GM21717 (cell line): ENCODE data around the gene MAP3K10.
"Not testable (repeated sequence)": the region's sequence is repeated elsewhere in the genome, so short reads cannot be mapped to it uniquely, and the experiment has no call there.

ENCODE experiments used
- ATAC-seq: cut with Tn5 transposase; IDR thresholded peaks from one replicate; pipeline ENCODE4 v1.9.1; 2021; ENCODE audit warnings: mild to moderate bottlenecking, moderate library complexity; ENCODE audit not compliant: unreplicated experiment

Gene MAP3K10

GRCh38 chr19:40171293-40171692, 19.9 kb upstream of the MAP3K10 start:
- ATAC-seq: not testable (repeated sequence)

DNA sequence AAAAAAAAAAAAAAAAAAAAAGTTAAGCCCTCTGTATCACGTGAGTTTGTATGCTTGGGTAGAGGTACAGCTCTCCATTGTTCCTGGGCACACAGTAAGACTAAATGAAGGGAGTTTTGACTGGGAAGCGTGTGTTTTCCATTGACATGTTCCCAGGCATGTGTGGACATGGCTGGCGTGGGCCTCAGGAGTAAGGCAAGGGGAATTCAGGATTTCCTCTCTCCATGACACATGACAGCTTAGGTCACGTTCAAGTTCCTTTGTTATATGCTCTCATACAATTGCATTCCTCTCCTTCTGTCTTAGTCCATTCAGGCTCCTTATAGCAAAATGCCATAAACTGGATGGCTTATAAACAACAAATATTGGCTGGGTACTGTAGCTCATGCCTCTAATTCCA, 17.1 kb upstream of the MAP3K10 start:
- ATAC-seq: no peak

DNA sequence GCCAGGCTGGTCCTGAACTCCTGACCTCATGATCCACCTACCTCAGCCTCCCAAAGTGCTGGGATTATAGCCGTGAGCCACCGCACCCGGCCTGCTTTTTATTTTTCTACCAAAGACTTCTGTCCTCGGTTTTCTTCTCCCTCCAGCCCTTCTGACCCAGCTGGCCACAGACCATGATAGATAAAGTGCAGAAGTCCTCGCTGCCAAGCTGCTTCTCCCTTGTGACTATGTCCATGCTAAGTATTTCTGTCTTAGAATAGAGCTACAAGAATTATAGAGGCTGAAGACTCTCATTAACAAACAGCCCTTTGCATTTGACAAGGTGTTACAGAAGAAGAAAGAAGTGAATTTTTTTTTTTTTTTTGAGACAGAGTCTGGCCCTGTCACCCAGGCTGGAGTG, 15.4 kb upstream of the MAP3K10 start:
- ATAC-seq: no peak

DNA sequence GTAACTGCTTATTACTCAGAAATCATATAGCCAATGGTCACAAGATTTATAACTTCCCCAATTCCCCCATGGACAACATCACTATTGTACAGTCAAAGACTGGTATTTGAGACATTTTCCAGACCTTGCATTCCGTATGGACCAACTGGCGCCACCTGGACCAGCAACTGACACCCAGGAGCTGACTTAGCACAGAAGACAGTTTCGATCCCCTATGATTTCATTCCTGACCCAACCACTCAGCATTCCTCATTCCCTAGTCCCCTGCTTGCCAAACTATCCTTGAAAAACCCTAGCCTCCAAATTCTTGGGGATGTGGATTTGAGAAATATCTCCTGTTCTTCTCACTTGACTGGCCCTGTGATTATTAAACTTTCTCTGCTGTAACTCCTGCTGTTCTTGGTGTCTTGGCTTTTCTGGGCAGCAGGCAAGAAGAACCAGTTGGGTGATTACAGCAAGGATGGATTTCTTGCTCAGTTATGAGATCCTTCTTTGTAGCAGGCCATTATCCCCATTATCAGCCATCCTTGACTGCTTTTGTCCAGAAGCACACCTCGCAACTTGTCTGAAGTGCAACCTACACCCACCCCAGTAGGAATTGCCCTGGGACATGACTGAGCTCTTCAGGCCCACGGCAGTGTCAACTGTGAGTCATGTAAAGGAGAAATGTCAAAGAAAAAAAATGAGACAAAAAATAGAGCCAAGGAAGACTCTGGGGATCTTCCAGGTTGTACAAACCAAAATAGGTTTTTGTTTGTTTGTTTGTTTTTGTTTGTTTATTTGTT, 13.7 kb upstream of the MAP3K10 start:
- ATAC-seq: no peak

- no peak for ATAC-seq
Observed at GRCh38 chr19:40178756-40179155, 12.5 kb upstream of the MAP3K10 start.

- no peak for ATAC-seq
Observed at GRCh38 chr19:40184273-40184672, 7.0 kb upstream of the MAP3K10 start.

- peak; percentile 7 for ATAC-seq
Observed at GRCh38 chr19:40191836-40192646, 815 bp downstream of the MAP3K10 start.

DNA sequence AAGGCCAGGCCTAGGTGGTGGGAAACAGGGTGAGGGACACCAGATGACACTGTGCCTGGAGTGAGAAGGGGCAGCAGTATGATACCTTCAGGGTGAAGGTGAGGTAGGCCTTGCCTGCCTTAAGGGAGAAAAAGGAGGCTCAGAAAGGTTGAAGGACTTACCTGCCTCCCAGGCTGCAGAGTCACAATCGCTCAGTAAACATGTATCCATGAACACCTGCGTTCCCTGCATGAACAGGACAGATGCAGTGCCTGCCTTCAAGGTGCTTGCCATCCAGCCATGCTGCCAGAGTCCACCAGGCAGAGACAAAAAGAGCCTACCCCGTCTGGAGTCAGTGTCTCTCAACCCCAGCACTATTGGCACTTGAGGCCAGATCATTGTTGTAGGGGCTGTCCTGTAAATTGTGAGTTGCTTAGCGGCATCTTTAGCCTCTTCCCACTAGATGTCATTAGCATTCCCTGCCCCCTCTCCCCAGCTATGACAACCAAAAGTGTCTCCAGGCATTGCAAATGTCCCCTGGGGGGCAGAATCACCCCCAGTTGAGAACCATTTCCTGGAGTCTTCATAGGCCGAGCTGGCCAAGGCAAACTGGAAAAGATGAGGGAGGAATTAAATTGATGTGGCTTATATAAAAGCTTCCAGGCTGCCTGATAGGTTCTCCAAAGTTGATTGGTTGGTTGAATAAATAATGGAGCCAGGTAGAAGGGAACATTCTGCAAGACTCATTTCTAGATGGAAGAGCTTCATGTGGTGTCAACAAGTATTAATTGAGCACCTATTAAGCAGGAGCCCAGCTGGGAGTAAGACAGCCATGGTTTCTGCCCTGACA, 1.7 kb downstream of the MAP3K10 start:
- ATAC-seq: no peak

GRCh38 chr19:40193587-40193849, 2.3 kb downstream of the MAP3K10 start:
- no peak for ATAC-seq

DNA sequence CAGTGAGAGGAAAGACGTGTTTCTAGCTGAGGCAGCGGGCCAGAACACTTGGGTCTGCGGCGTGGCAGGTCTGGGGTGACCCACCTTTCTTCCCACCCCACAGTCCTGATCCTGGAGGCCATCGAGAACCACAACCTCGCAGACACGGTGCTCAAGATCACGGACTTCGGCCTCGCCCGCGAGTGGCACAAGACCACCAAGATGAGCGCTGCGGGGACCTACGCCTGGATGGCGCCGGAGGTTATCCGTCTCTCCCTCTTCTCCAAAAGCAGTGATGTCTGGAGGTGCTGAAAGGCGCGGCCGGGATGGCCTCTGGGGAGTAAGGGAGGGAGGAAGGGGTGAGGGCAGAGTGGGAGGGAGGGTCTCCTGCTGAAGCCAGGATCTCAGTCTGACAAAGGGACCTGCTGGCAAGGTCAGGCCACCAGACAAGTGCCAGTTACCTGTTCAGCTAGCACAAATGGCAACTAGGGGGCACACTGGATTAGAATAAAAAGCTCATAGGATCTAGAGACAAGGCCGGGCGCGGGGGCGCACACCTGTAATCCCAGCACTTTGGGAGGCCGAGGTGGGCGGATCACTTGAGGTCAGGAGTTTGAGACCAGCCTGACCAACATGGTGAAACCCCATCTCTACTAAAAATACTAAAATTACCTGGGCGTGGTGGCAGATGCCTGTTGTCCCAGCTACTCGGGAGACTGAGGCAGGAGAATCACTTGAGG, 7.2 kb downstream of the MAP3K10 start:
- no peak for ATAC-seq

GRCh38 chr19:40200341-40201099, 9.3 kb downstream of the MAP3K10 start:
- ATAC-seq: no peak

DNA sequence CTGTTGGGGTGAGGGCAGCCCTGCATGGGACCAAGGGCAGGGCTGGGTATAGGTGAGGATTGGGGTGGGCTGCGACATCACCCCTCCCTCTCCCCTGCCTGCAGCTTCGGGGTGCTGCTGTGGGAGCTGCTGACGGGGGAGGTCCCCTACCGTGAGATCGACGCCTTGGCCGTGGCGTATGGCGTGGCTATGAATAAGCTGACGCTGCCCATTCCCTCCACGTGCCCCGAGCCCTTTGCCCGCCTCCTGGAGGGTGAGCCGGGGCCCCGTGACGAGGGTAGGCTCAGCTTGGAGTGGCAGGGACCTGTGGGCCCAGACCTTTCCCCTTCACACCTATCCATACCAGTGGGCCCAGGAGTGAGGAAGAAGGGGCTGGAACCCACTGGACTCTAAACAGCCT, 13.2 kb downstream of the MAP3K10 start:
- ATAC-seq: no peak

DNA sequence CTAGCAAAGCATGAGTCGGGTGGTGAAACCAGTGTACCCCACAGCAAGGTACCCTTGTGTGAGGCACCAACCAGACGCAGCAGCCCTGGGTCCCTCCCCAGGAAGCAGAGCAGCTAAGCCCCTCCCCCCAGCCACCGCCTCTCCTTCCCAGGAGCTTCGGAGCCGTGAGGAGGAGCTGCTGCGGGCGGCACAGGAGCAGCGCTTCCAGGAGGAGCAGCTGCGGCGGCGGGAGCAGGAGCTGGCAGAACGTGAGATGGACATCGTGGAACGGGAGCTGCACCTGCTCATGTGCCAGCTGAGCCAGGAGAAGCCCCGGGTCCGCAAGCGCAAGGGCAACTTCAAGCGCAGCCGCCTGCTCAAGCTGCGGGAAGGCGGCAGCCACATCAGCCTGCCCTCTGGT, 14.5 kb downstream of the MAP3K10 start:
- no peak for ATAC-seq

GRCh38 chr19:40208602-40209001, 17.4 kb downstream of the MAP3K10 start:
- ATAC-seq: no peak

DNA sequence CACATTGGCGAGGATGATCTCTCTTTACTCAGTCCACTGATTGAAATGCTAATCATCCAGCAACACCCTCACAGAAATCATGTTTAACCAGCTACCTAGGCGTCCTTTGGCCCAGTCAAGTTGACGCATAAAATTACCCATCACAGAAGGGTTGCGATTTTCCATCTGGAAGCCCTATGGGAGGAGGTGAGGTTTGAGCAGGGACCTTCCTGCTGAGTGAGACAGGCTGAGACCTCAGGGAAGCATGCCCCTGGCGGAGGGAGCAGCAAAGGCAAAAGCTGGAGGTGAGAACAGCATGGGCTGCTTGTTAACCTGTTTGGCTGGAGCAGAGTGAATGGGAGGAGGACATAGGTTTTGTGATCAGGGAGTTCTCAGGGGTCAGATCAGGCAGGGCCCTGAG, 19.7 kb downstream of the MAP3K10 start:
- ATAC-seq: no peak

GRCh38 chr19:40213251-40213829, 22.1 kb downstream of the MAP3K10 start:
- no peak for ATAC-seq

DNA sequence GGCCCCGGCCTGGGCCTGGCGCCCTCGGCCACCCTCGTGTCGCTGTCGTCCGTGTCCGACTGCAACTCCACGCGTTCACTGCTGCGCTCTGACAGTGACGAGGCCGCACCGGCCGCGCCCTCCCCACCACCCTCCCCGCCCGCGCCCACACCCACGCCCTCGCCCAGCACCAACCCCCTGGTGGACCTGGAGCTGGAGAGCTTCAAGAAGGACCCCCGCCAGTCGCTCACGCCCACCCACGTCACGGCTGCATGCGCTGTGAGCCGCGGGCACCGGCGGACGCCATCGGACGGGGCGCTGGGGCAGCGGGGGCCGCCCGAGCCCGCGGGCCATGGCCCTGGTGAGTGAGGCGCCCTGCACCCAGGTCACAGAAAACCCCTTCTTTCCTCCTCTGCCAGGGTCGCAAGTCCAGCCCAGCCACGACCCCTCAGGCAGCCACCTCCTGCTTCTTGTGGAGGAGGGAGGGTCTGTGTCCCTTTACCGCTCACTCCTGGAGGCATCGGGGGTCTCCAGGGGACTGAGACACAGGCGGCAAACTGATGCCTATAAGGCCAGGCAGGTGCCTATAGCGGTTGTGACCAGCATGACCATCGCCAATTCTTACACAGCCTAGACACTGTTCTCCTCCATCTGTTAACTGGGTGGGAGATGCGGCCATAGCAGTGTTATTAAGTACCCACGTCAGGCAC, 22.8 kb downstream of the MAP3K10 start:
- ATAC-seq: no peak

DNA sequence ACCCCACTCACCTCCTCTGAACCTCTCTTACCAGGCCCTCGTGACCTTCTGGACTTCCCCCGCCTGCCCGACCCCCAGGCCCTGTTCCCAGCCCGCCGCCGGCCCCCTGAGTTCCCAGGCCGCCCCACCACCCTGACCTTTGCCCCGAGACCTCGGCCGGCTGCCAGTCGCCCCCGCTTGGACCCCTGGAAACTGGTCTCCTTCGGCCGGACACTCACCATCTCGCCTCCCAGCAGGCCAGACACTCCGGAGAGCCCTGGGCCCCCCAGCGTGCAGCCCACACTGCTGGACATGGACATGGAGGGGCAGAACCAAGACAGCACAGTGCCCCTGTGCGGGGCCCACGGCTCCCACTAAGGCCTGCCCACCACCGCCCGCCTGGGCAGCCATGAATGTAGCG, 23.7 kb downstream of the MAP3K10 start:
- no peak for ATAC-seq

DNA sequence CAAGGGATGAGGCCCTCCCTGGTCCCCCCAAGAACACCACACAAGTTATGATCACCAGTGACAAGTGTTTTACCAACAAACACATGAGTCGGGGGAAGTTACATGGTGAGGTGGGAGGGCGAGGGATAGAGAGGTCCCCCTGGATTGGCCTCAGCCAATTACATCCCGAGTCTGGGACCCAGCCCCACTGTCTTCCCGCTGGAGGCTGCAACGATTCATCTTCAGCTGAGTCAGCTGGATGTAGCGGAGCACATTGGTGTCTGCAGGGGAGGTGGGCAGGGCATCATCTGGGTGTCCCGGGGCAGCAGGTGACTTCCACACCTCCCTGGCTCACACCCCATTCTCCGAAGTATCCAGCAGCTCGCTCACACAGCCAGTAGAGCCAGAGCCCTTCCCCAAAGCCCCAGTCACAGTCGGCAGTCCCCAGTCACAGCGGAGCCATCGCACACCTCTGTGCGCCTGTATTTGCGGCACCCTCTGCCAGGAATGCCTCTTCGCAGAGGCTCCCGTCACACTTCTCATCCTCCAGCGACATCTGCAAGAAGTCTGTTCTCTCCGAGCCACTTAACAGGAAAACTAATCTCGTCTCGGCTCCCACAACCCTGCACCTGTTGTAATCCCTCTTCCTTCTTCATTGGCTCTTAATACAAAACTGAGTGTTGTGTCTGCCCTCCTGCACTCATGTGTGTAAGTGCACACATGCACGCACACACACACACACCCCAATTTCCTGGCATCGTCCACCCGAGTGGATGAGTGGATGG, 25.0 kb downstream of the MAP3K10 start:
- no peak for ATAC-seq
